Inflammatory macrophage treated with lipopolysaccharide for 1 hour (primary cell): ENCODE measurements around the gene MSI2.

Source experiments
- DNase-seq, 2 donors: peaks; one replicate each; pipeline ENCODE4 v3.0.0-alpha.2; 2020 to 2022

The MSI2 gene

GRCh38 chr17:57420734-57421717 lies 164.7 kb downstream of the MSI2 start:
- DNase-seq = no peak

- DNase-seq = peak; percentile 17 to 68
Observed at GRCh38 chr17:57422574-57423164, 166.3 kb downstream of the MSI2 start.

GRCh38 chr17:57423541-57423940 lies 167.2 kb downstream of the MSI2 start:
- DNase-seq = no peak

GRCh38 chr17:57424273-57424672 lies 167.9 kb downstream of the MSI2 start:
- no peak for DNase-seq

GRCh38 chr17:57424777-57425188 lies 168.5 kb downstream of the MSI2 start:
- no peak for DNase-seq

- no peak for DNase-seq
Observed at GRCh38 chr17:57425431-57425830, 169.1 kb downstream of the MSI2 start.

- DNase-seq = no peak
Observed at GRCh38 chr17:57425903-57426880, 169.9 kb downstream of the MSI2 start.

- no peak for DNase-seq
Observed at GRCh38 chr17:57429966-57430365, 173.6 kb downstream of the MSI2 start.

- no peak for DNase-seq
Observed at GRCh38 chr17:57431415-57431814, 175.1 kb downstream of the MSI2 start.

GRCh38 chr17:57432507-57433277 lies 176.4 kb downstream of the MSI2 start:
- no peak for DNase-seq

- DNase-seq = no peak
Observed at GRCh38 chr17:57433452-57433851, 177.1 kb downstream of the MSI2 start.

GRCh38 chr17:57434361-57434760 lies 178.0 kb downstream of the MSI2 start:
- peak in 1 of 2 donors; percentile 30 for DNase-seq

- DNase-seq = no peak
Observed at GRCh38 chr17:57436565-57436964, 180.2 kb downstream of the MSI2 start.

- DNase-seq = no peak
Observed at GRCh38 chr17:57438066-57438731, 181.9 kb downstream of the MSI2 start.

- no peak for DNase-seq
Observed at GRCh38 chr17:57439651-57440050, 183.3 kb downstream of the MSI2 start.

- DNase-seq = peak; percentile 60 to 85
Observed at GRCh38 chr17:57440522-57441269, 184.4 kb downstream of the MSI2 start.

GRCh38 chr17:57441270-57441600 lies 184.9 kb downstream of the MSI2 start:
- no peak for DNase-seq

GRCh38 chr17:57442401-57442823 lies 186.1 kb downstream of the MSI2 start:
- DNase-seq = peak in 1 of 2 donors; percentile 48

- peak in 1 of 2 donors; percentile 33 for DNase-seq
Observed at GRCh38 chr17:57442914-57443571, 186.7 kb downstream of the MSI2 start.

- DNase-seq = no peak
Observed at GRCh38 chr17:57443781-57444180, 187.5 kb downstream of the MSI2 start.
